Activated T-cell treated with anti-CD3 and anti-CD28 coated beads, Interleukin-2, amount 50 U/mL, for 24 hours (primary cell): ENCODE data around the gene SERINC5.
"Not testable (repeated sequence)": the region's sequence is repeated elsewhere in the genome, so short reads cannot be mapped to it uniquely, and the experiment has no call there.

Experiments used
- DNase-seq: peaks from one replicate; pipeline ENCODE4 v3.0.0-alpha.2; 2020
- H3K27ac Mint-ChIP-seq: 2 replicates; pipeline ENCODE4 v1.8.0; 2020; ENCODE audit warnings: mild to moderate bottlenecking, mixed read lengths
- H3K27me3 Mint-ChIP-seq: 2 replicates; pipeline ENCODE4 v1.8.0; 2020; ENCODE audit warnings: mixed read lengths
- H3K36me3 Mint-ChIP-seq: 2 replicates; pipeline ENCODE4 v1.8.0; 2020; ENCODE audit warnings: low read depth, mixed read lengths
- H3K4me1 Mint-ChIP-seq: 2 replicates; pipeline ENCODE4 v1.8.0; 2020; ENCODE audit warnings: low read depth, mixed read lengths
- H3K4me3 Mint-ChIP-seq: 2 replicates; pipeline ENCODE4 v1.8.0; 2020; ENCODE audit warnings: mild to moderate bottlenecking, moderate library complexity, mixed read lengths
- H3K9me3 Mint-ChIP-seq: 2 replicates; pipeline ENCODE4 v1.8.0; 2020; ENCODE audit warnings: mixed read lengths

SERINC5 gene

GRCh38 chr5:80146046-80146445 lies 109.8 kb downstream of the SERINC5 start:
- no peak for DNase-seq
- Mint-ChIP-seq H3K27ac (peak overlapping the region; percentile 68), H3K27me3 (no peaks in the 10 kb centered on the region), H3K4me1 (peaks cover 55% of the 10 kb centered on the region), H3K36me3 (peaks cover 81% of the 10 kb centered on the region), H3K9me3 (no peaks in the 10 kb centered on the region), H3K4me3 (no peak overlapping the region)

- Mint-ChIP-seq H3K4me1 (peaks cover 60% of the 10 kb centered on the region), H3K27me3 (no peaks in the 10 kb centered on the region), H3K27ac (peak overlapping the region; percentile 22), H3K36me3 (peaks cover 72% of the 10 kb centered on the region), H3K9me3 (no peaks in the 10 kb centered on the region), H3K4me3 (no peak overlapping the region)
- DNase-seq: no peak
Observed at GRCh38 chr5:80143491-80143890, 112.4 kb downstream of the SERINC5 start.

DNA sequence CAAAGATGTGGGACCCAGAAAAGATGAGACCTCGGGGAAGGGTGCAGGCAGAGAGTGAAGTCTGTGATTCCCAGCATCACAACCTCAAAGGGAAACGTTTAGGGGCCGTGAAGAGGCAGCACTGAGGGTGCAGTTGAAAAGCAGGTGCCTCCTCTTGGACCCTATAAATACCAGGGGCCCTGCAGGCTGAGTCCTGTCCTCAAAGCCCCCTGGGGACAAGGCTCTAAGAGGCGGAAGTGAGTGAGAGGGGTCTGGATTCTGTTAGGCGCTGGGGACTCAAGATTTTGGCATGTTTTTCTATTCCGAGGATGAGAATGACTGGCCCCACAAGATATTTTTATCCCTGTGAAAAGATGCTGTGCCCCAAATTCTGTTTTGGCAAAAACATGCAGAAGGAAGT lies 112.9 kb downstream of the SERINC5 start:
- peak overlapping the region; percentile 89 for H3K27ac Mint-ChIP-seq
- peaks cover 72% of the 10 kb centered on the region for H3K36me3 Mint-ChIP-seq
- no peak overlapping the region for H3K4me3 Mint-ChIP-seq
- H3K9me3 Mint-ChIP-seq: no peaks in the 10 kb centered on the region
- no peak for DNase-seq
- peaks cover 62% of the 10 kb centered on the region for H3K4me1 Mint-ChIP-seq
- H3K27me3 Mint-ChIP-seq: no peaks in the 10 kb centered on the region

DNA sequence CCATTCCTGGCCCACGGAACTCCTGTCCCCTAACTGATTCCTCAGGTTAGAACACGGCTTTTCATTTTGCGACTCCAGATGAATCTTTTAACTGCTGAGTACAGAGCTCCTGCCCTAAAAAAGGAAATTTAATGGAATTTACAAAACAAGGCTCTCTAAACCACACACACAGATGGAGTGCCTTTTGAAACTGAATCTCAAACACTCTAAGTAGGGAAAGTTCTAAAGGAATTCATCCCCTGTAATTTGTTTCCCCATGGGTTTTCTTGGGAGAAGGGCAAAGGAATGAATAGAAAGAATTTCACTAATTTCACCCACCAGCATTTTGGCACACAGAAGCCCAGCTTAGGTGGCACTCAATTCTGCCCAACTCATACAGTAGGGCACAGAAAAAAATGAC lies 114.2 kb downstream of the SERINC5 start:
- H3K27ac Mint-ChIP-seq: peak overlapping the region; percentile 89
- DNase-seq: no peak
- H3K27me3 Mint-ChIP-seq: no peaks in the 10 kb centered on the region
- no peak overlapping the region for H3K4me3 Mint-ChIP-seq
- peaks cover 64% of the 10 kb centered on the region for H3K4me1 Mint-ChIP-seq
- H3K9me3 Mint-ChIP-seq: no peaks in the 10 kb centered on the region
- peaks cover 64% of the 10 kb centered on the region for H3K36me3 Mint-ChIP-seq

GRCh38 chr5:80141147-80141671 lies 114.6 kb downstream of the SERINC5 start:
- DNase-seq: no peak
- Mint-ChIP-seq H3K27ac (peak overlapping the region; percentile 89), H3K4me1 (peaks cover 69% of the 10 kb centered on the region), H3K27me3 (no peaks in the 10 kb centered on the region), H3K9me3 (no peaks in the 10 kb centered on the region), H3K36me3 (peaks cover 64% of the 10 kb centered on the region), H3K4me3 (no peak overlapping the region)

- Mint-ChIP-seq H3K36me3 (peaks cover 60% of the 10 kb centered on the region), H3K4me3 (peak overlapping the region; percentile 44), H3K27me3 (no peaks in the 10 kb centered on the region), H3K4me1 (peaks cover 74% of the 10 kb centered on the region), H3K27ac (peak overlapping the region; percentile 89), H3K9me3 (no peaks in the 10 kb centered on the region)
- DNase-seq: no peak
Observed at GRCh38 chr5:80140496-80140895, 115.4 kb downstream of the SERINC5 start.

DNA sequence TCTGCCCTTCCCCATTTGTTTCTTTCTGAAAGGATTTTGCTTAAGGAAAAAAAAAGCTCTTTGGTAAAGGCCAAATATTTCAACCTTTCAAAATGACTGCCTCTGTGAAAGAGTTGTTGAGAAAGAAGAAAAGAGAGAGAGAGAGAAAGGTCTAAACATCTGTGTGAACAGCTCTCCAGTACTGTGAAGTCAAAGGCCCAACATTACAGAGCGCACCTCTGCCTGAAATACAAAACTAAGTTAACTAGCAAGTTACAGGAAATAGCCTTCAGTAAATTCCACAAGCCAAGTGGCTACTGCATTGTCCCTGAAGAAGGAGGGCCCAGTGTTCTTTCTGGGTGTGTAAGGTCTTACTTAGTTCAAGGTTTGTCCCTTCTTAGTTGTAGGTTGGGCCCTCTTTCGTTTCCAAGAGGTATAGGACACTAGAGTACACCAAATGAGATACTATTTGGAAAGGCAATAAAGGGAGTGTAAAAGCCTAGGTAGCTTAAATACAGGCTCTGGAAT lies 116.3 kb downstream of the SERINC5 start:
- Mint-ChIP-seq H3K27me3 (no peaks in the 10 kb centered on the region), H3K4me1 (peaks cover 82% of the 10 kb centered on the region), H3K36me3 (peaks cover 51% of the 10 kb centered on the region), H3K4me3 (no peak overlapping the region), H3K9me3 (no peaks in the 10 kb centered on the region), H3K27ac (peak overlapping the region; percentile 89)
- DNase-seq: no peak

- no peaks in the 10 kb centered on the region for H3K27me3 Mint-ChIP-seq
- H3K36me3 Mint-ChIP-seq: peaks cover 41% of the 10 kb centered on the region
- H3K4me1 Mint-ChIP-seq: peaks cover 87% of the 10 kb centered on the region
- H3K27ac Mint-ChIP-seq: peak overlapping the region; percentile 41
- no peaks in the 10 kb centered on the region for H3K9me3 Mint-ChIP-seq
- H3K4me3 Mint-ChIP-seq: no peak overlapping the region
- DNase-seq: no peak
Observed at GRCh38 chr5:80138486-80138885, 117.4 kb downstream of the SERINC5 start.

DNA sequence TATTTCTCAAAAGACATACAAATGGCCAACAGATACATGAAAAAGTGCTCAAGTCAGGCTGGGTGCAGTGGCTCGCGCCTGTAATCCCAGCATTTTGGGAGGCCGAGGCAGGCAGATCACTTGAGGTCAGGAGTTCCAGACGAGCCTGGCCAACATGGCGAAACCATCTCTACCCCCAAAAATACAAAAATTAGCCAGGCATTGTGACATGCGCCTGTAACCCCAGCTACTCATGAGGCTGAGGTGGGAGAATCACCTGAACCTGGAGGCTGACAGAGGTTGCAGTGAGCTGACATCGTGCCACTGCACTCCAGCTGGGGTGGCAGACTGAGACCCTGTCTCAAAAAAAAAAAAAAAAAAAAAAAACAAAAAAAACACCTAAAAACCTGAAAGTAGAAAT lies 119.0 kb downstream of the SERINC5 start:
- peaks cover 90% of the 10 kb centered on the region for H3K4me1 Mint-ChIP-seq
- DNase-seq: peak; percentile 39
- peak overlapping the region; percentile 43 for H3K4me3 Mint-ChIP-seq
- H3K27ac Mint-ChIP-seq: peak overlapping the region; percentile 87
- not testable (repeated sequence) for H3K27me3 Mint-ChIP-seq, H3K9me3 Mint-ChIP-seq
- peaks cover 27% of the 10 kb centered on the region for H3K36me3 Mint-ChIP-seq

DNA sequence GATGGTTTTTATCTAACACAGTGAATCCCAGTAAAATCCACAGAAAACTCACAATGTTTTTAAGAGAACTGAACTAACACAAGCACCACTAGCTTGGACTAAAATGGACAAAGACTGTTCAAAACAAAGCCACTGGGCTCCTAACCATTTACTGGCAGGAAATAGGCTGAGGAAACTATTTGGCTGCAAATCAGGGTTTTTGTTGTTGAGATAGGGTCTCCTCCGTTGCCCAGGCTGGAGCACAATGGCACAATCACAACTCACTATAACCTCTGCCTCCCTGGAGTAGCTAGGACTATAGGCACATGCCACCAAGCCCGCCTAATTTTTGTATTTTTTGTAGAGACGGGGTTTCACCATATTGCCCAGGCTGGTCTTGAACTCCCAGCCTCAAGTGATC lies 121.0 kb downstream of the SERINC5 start:
- DNase-seq: no peak
- Mint-ChIP-seq H3K9me3 (peaks cover 9% of the 10 kb centered on the region), H3K27ac (peak overlapping the region; percentile 87), H3K4me3 (no peak overlapping the region), H3K36me3 (peaks cover 18% of the 10 kb centered on the region), H3K4me1 (peaks cover 80% of the 10 kb centered on the region), H3K27me3 (no peaks in the 10 kb centered on the region)

GRCh38 chr5:80129146-80129545 lies 126.7 kb downstream of the SERINC5 start:
- peaks cover 9% of the 10 kb centered on the region for H3K9me3 Mint-ChIP-seq
- no peak overlapping the region for H3K4me3 Mint-ChIP-seq
- H3K27me3 Mint-ChIP-seq: no peaks in the 10 kb centered on the region
- peaks cover 73% of the 10 kb centered on the region for H3K4me1 Mint-ChIP-seq
- H3K36me3 Mint-ChIP-seq: peaks cover 10% of the 10 kb centered on the region
- no peak for DNase-seq
- H3K27ac Mint-ChIP-seq: no peak overlapping the region

DNA sequence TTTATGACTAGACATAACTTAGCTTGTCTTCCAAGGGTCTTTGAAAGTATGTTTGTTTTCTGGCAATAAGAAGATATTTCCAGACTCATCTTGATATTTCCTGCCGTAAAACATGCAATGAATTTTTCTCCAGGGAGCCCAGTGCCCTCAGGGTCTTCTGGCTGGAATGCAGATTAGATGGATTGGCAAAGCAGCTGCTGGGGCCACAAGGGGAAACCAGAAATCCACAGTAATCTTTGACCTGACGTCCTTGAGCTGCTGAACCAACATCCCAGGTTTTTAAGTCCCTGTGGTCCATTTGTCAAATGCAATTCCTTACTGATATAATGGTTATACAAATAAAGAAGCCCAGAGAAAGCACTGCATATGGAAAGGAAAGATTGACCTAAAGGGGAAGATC lies 127.7 kb downstream of the SERINC5 start:
- H3K4me1 Mint-ChIP-seq: peaks cover 72% of the 10 kb centered on the region
- H3K27ac Mint-ChIP-seq: no peak overlapping the region
- no peak for DNase-seq
- H3K36me3 Mint-ChIP-seq: peaks cover 13% of the 10 kb centered on the region
- peaks cover 9% of the 10 kb centered on the region for H3K9me3 Mint-ChIP-seq
- H3K27me3 Mint-ChIP-seq: no peaks in the 10 kb centered on the region
- no peak overlapping the region for H3K4me3 Mint-ChIP-seq

- H3K4me3 Mint-ChIP-seq: no peak overlapping the region
- H3K36me3 Mint-ChIP-seq: peaks cover 13% of the 10 kb centered on the region
- DNase-seq: no peak
- H3K27ac Mint-ChIP-seq: peak overlapping the region; percentile 86
- H3K4me1 Mint-ChIP-seq: peaks cover 66% of the 10 kb centered on the region
- peaks cover 9% of the 10 kb centered on the region for H3K9me3 Mint-ChIP-seq
- no peaks in the 10 kb centered on the region for H3K27me3 Mint-ChIP-seq
Observed at GRCh38 chr5:80127116-80127552, 128.7 kb downstream of the SERINC5 start.

- Mint-ChIP-seq H3K36me3 (peaks cover 13% of the 10 kb centered on the region), H3K27ac (peak overlapping the region; percentile 90), H3K27me3 (no peaks in the 10 kb centered on the region), H3K4me1 (peaks cover 59% of the 10 kb centered on the region), H3K9me3 (peaks cover 6% of the 10 kb centered on the region), H3K4me3 (peak overlapping the region; percentile 47)
- DNase-seq: no peak
Observed at GRCh38 chr5:80125962-80126480, 129.8 kb downstream of the SERINC5 start.

DNA sequence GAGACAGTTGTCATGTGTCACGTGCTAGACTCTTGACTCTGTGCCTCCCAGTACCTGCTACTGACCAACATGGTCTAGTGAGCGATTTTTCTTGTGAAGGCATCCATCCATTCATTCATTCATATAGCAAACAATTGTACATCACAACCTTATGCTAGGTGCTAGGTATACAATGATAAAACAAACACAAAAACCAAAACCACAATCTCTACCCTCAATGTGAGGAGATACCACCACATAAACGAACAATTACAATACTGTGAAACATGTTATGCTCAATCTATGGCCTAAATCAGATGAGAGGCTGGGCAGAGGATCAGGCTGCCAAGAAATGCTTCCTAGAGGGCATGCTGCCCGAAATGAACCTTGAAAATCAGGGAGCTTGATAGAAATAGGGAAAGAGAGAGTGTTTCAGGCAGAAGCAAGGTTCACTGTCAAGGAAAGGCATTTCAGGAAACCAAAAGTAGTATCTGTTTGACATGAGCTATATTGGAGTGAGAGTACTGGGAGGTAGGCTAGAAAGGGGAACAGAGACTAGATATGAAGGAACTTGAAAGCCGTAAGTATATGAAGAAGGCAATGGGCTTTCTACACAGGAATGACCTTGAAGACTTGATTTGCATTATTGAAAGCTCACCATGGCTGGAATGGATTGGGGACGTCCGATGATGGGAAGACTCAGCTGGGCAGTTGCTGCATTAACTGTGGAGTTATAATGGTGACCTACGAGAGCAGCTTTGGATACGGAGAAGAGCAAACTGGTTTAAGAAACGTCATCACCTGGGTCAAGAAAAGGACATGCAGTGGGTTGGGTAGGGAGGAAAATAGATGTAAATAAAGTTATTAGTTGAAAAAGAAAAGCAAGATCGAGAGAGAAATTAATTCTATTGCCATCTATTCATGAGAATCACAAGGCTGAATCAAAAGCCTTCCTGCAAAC lies 130.6 kb downstream of the SERINC5 start:
- H3K4me1 Mint-ChIP-seq: peaks cover 54% of the 10 kb centered on the region

More for the DNA sequence above, 130.6 kb downstream of the SERINC5 start:
- Mint-ChIP-seq H3K27me3 (no peaks in the 10 kb centered on the region), H3K27ac (peak overlapping the region; percentile 90), H3K36me3 (peaks cover 13% of the 10 kb centered on the region), H3K9me3 (no peaks in the 10 kb centered on the region), H3K4me3 (peak overlapping the region; percentile 47)
- DNase-seq: no peak
